ENCODE data around the gene LARP1B. TPM values are rescaled to one million over a fixed set of nuclear protein-coding genes. Genes with fewer than 3 reads are reported as not detected.

LARP1B gene
- total RNA-seq = 22.5 and 48.4 TPM in 2 replicates

GRCh38 chr4:128060699-128061565 is at the start of gene LARP1B:
Gene LARP1B, plus strand, starts transcription at chr4:128061312. Its CDS starts 13,640 bp downstream, at chr4:128074952.

Other genes with a start within 250 kb of the LARP1B start
- gene PLK4, start 180.4 kb upstream of the LARP1B start, total RNA-seq = 0.66 and 26.9 TPM in 2 replicates
- gene MFSD8, start 96.1 kb upstream of the LARP1B start, total RNA-seq = 18.8 and 28.2 TPM in 2 replicates
- 4.6 and 5.0 TPM in 2 replicates for gene ABHD18, start 95.9 kb upstream of the LARP1B start, total RNA-seq
- 12.6 and 52.1 TPM in 2 replicates for gene PGRMC2, start 226.5 kb downstream of the LARP1B start, total RNA-seq

Data from placental pericyte (primary cell).